HepG2 (cell line): ENCODE results near the gene SLC22A13. TPM values are rescaled to one million over a fixed set of nuclear protein-coding genes. Genes with fewer than 3 reads are reported as not detected.

Experiments used
- ATAC-seq: fragments of 200-7000 bp; cut with Tn5 transposase; 3 replicates; pipeline ENCODE4 v1.9.1; 2020; ENCODE audit warnings: mild to moderate bottlenecking, moderate library complexity
- BruUV-seq: library from RNA; stranded (reverse); fragments of 400-500 nt; replicated peaks from 2 replicates; lab custom pipeline; 2021; lab: Mats Ljungman, UMichigan
- CTCF ChIA-PET: fragments of 300-600 bp; formaldehyde crosslinking; extraction: SDS; loops from one replicate; lab custom pipeline; 2021; ENCODE audit warnings: low total read pairs, inconsistent platforms, low intra/inter-chr PET ratio; lab: Yijun Ruan, JAX
- POLR2A ChIA-PET: fragments of 350-600 bp; sonication (Branson Sonifier 250); formaldehyde crosslinking; loops from one replicate; lab custom pipeline; 2020; ENCODE audit warnings: antibody characterized with exemption, inconsistent platforms; lab: Yijun Ruan, JAX
- DNase-seq: peaks from one replicate; pipeline ENCODE4 v3.0.0-alpha.2; 2015; ENCODE audit warnings: low spot score
- FAIRE-seq: peaks from 3 replicates; lab custom pipeline; 2011; peaks lifted over from hg19 to GRCh38; lab: Jason Lieb, UNC
- H2AFZ ChIP-seq: one replicate; pipeline ENCODE4 v1.6.1; 2011; ENCODE audit warnings: low read length, inconsistent platforms
- H3K27ac ChIP-seq: fragments of 300-600 bp; 3 replicates; pipeline ENCODE4 v1.8.0; 2011; ENCODE audit warnings: mixed run types, mild to moderate bottlenecking, mixed read lengths, low read length, inconsistent platforms; ENCODE audit not compliant: insufficient read depth; ENCODE audit errors: extremely low read length
- H3K27me3 ChIP-seq, 2 experiments: fragments of 200-600 bp in 1 of 2; 2 replicates in 1 of 2; 3 replicates in 1 of 2; pipeline versions ENCODE4 v1.6.0 to v1.8.0; 2011; ENCODE audit warnings: low read length in 2 of 2, mild to moderate bottlenecking in 2 of 2, moderate library complexity in 2 of 2, inconsistent platforms in 1 of 2; ENCODE audit not compliant: insufficient read depth in 2 of 2, control insufficient read depth in 1 of 2
- H3K36me3 ChIP-seq, 2 experiments: fragments of 200-600 bp in 1 of 2; replicated peaks in 1 of 2; 2 replicates in 1 of 2; 3 replicates in 1 of 2; pipeline versions ENCODE4 v1.5.1 to v1.8.0; 2011; ENCODE audit warnings: low read length in 2 of 2, inconsistent platforms in 1 of 2; ENCODE audit not compliant: insufficient read depth in 2 of 2, control insufficient read depth in 1 of 2
- H3K4me1 ChIP-seq: 2 replicates; pipeline ENCODE4 v1.5.1; 2012; ENCODE audit warnings: low read length, inconsistent platforms; ENCODE audit not compliant: insufficient read depth
- H3K4me2 ChIP-seq: 2 replicates; pipeline ENCODE4 v1.6.0; 2011; ENCODE audit warnings: low read depth, low read length, inconsistent platforms
- H3K4me3 ChIP-seq, 3 experiments: fragments of 200-600 bp in 1 of 3; sonication (generic), shearing (Covaris generic) in 1 of 3; replicated peaks in 1 of 3; 2 replicates each; pipeline ENCODE4 v1.5.1; 2011 to 2016; ENCODE audit warnings: low read length in 3 of 3, inconsistent platforms in 2 of 3, low read depth in 2 of 3, mild to moderate bottlenecking in 2 of 3, control low read depth in 1 of 3, mixed read lengths in 1 of 3; ENCODE audit not compliant: insufficient read depth in 1 of 3
- H3K79me2 ChIP-seq: one replicate; pipeline ENCODE4 v1.6.1; 2011; ENCODE audit warnings: low read length, inconsistent platforms; ENCODE audit not compliant: insufficient read depth
- H3K9ac ChIP-seq: 2 replicates; pipeline ENCODE4 v1.6.0; 2011; ENCODE audit warnings: mild to moderate bottlenecking, low read depth, low read length, inconsistent platforms; ENCODE audit not compliant: insufficient read depth
- H3K9me3 ChIP-seq: 2 replicates; pipeline ENCODE4 v1.5.1; 2012; ENCODE audit warnings: mild to moderate bottlenecking, low read length
- H4K20me1 ChIP-seq: 2 replicates; pipeline ENCODE4 v1.6.0; 2011; ENCODE audit warnings: inconsistent platforms, mild to moderate bottlenecking, low read length, moderate library complexity; ENCODE audit not compliant: insufficient read depth
- ATF2 ChIP-seq: sonication (generic); formaldehyde crosslinking; IDR thresholded peaks from 2 replicates; pipeline ENCODE4 v1.4.0; 2020; ENCODE audit warnings: missing genetic modification reagents
- GATAD1 ChIP-seq: IDR thresholded peaks from 2 replicates; pipeline ENCODE4 v1.6.1; 2016; ENCODE audit warnings: missing genetic modification reagents, missing compliant biosample characterization
- KAT7 ChIP-seq: IDR thresholded peaks from 2 replicates; pipeline ENCODE4 v1.6.1; 2018; ENCODE audit warnings: borderline replicate concordance, missing compliant biosample characterization
- NFYB ChIP-seq: sonication (generic); formaldehyde crosslinking; IDR thresholded peaks from 2 replicates; pipeline ENCODE4 v1.4.0; 2020; ENCODE audit warnings: missing genetic modification reagents
- SAFB2 ChIP-seq: sonication (generic); formaldehyde crosslinking; IDR thresholded peaks from 2 replicates; pipeline ENCODE4 v1.5.1; 2020; ENCODE audit warnings: missing genetic modification reagents, low read depth, mild to moderate bottlenecking, borderline replicate concordance
- ZMYM4 ChIP-seq: sonication (generic); formaldehyde crosslinking; IDR thresholded peaks from 2 replicates; pipeline ENCODE4 v1.8.1; 2023; ENCODE audit warnings: mild to moderate bottlenecking, missing genetic modification reagents
- WGBS: methylation state at CpG from one replicate; pipeline ENCODE4 v1.1.6; 2017; ENCODE audit warnings: low lambda C conversion rate; 5-methylcytosine and 5-hydroxymethylcytosine counted together
- in situ Hi-C: cut with HindIII; loops from 2 replicates; pipeline ENCODE4 v1.10.0; 2017; ENCODE audit warnings: low pct_unique_long_range_greater_than_20kb; ENCODE audit not compliant: extremely low pct_ligation_motif_present
- intact Hi-C: fragments of 100-400 bp; cut with micrococcal nuclease; formaldehyde crosslinking; loops from one replicate; pipeline ENCODE4 v1.10.0; 2022; ENCODE audit not compliant: unreplicated experiment
- polyA plus RNA-seq, 8 experiments: library from polyadenylated mRNA; depleted of rRNA in 3 of 8; stranded (reverse) in 7 of 8; unstranded in 1 of 8; fragments of >200 nt; fragmentation: Illumina TruSeq in 4 of 8; extraction: Trizol in 4 of 8; gene quantifications; 2 replicates each; pipeline versions ENCODE4 v1.2.1 to v1.2.3, GENCODE V29; 2011 to 2016; ENCODE audit warnings: low read depth in 4 of 8, missing spikeins in 1 of 8, mixed read lengths in 1 of 8; ENCODE audit not compliant: insufficient read depth in 1 of 8
- total RNA-seq, 5 experiments: library from RNA; depleted of rRNA; stranded (reverse); fragments of >200 nt; fragmentation: Illumina TruSeq; extraction: Trizol; gene quantifications; 2 replicates each; pipeline ENCODE4 v1.2.3, GENCODE V29; 2016; ENCODE audit warnings: low read depth in 1 of 5

SLC22A13 gene
- total and polyA plus RNA-seq, 2 of the 13 experiments (the other 11 are each of a cell fraction or from before 2014, with no cell fraction given) = 0.20 TPM; not detected in 1

DNA sequence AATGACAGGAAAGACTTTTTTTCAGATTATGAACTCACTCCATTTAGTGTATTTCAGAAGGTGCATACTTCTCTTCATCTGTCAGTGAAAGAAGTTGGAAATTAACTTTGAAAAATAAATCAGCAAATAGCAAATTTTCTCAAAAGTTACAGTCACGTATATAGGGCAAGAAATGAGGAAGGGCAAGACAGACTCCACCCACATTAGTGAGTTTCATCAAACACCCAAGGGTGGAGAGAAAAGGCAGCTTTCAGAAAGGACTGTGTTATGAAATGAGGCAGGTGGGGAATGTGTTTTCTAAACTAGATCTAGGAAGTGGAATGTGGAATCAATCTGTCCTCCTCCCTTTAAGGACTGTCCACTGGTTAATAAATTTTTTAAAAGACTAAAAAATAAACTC lies 2.9 kb downstream of the SLC22A13 start (continued):
- TF ChIP-seq KAT7 (no peak), ZMYM4 (no peak), GATAD1 (CRISPR knock-in tag) (no peak), NFYB (CRISPR knock-in tag) (no peak), SAFB2 (no peak)

DNA sequence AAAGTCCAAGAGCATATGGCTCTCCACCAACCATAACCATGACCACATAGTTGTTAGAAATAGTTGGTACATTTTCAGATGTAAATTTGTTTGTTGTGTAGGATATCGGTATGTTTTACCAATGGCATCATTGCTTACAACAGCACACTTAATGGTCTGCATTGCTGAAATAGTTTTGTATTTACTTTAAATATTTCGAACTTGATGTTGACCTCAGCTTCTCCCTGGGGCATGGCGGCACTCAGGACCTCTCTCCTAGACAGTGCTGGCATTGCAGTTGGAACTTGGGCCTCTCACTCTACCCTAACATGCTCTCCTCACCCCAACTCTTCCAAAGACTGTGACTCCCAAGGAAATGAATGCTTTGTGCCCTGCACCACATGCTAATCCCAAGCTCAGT lies 5.0 kb downstream of the SLC22A13 start:
- intact Hi-C loops = no loop called here

More for the DNA sequence above, 5.0 kb downstream of the SLC22A13 start:
- Histone ChIP-seq H3K36me3 (no peaks in the 10 kb centered on the region), H3K27ac (no peak overlapping the region), H3K27me3 (peaks cover 0 to 4% of the 10 kb centered on the region in 2 experiments; a peak in 1 of 5 replicates), H3K79me2 (no peaks in the 10 kb centered on the region), H3K9me3 (no peaks in the 10 kb centered on the region), H3K9ac (no peak overlapping the region), H3K4me2 (no peak overlapping the region), H3K4me3 (no peak overlapping the region), H3K4me1 (no peaks in the 10 kb centered on the region), H2AFZ (no peak overlapping the region), H4K20me1 (no peaks in the 10 kb centered on the region)
- POLR2A ChIA-PET = no interaction called here
- ATAC-seq = no peak
- no peak for DNase-seq
- WGBS = 30% methylated on average over 3 of the region's 3 CpGs
- FAIRE-seq = no peak
- no peak for TF ChIP-seq ATF2 (CRISPR knock-in tag)
- no TSS peak for BruUV-seq
- CTCF ChIA-PET = no interaction called here
- in situ Hi-C loops = loop anchor here (10.0 kb wide), 1 partner anchor 156 kb away; no protein-coding TSS in a partner anchor
